CD4-positive, alpha-beta T cell treated with Interleukin-15 for 4 hours (primary cell): ENCODE data around the gene ACYP2.
"Not testable (repeated sequence)": the region's sequence is repeated elsewhere in the genome, so short reads cannot be mapped to it uniquely, and the experiment has no call there.

Experiments
- DNase-seq: peaks from one replicate; pipeline ENCODE4 v3.0.0-alpha.2; 2020; ENCODE audit warnings: low spot score

ACYP2 gene

DNA sequence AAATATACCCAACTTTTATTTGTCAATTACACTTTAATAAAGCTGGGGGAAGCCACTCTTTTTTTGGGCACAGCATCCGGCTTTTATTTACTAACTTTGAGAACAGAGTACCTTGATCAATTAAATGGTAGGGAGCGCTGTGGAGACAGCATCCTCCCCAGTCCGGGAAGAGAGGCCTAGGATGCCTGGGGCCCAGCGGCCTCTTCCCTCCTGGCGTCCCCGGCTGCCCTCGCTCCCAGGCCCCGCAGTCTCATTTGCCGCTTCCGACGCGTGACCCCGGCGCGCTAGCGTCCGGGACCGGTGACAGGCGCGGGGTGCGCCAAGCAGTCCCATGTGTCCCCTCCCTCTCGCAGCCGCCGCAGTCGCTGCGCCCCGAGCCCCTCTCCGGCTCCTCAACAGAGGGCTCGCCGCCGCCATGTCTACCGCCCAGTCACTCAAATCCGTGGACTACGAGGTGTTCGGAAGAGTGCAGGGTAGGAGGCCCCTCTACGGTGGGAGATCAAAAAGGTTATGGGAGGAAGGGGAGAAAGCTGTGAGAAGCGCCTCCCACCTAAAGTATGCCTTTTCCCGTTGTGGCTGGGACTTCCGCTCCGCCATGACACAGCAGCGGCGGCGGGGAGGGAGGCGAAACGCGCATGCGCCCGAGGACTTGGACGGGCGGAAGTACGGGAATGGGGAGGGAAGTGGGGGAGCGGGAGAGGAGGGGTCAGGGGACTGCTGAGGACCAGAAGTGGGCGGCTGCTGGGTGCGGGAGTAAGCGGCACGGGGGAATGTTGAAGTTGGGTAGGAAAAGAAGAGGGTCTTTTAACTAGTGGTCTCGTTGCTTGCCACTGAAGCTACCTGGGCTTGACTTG lies at the start of gene ACYP2:
TSS of gene ACYP2 (plus strand) at position 332 of the 854 bp plus-strand sequence.
- peak; percentile 92 for DNase-seq

DNA sequence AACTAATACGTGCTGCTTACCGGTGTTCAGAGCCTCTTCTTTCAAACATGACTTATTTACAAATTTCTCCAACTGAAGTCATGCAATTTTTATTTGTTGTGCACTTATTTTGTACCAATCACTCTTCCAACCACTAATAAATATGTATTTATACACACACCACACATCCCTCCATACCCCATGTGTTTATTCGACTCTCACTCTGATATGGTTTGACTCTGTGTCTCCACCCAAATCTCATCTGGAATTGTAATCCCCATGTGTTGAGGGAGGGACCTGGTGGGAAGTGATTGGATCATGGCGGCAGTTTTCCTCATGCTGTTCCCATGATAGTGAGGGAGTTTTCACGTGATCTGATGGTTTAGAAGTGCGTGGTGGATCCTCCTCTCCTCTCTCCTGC lies 49.5 kb upstream of the ACYP2 start:
- no peak for DNase-seq

DNA sequence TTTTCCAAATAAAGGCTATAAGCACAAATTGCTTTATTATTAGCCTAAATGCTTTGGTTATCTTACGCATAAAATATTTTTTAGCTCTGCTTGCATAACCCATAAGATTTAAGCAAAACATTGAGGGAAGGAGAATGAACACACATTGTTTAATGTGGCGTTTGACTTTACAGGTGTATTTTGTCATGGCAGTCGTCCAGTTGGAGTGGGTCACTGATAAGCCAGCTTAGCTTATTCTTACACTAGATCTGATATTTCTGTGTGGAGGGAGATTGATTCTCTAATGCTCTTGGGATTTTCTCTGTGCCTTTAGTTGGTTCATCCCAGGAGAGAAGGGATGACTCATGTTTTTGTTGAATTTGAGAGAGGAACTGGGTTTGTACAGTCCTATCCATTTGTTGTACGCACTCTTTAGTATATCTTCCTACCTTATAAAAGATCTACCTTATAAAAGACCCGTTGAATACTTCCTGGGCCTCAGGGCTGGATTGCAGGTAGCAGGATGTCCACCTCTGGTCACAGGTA lies 47.5 kb upstream of the ACYP2 start:
- DNase-seq = no peak

DNA sequence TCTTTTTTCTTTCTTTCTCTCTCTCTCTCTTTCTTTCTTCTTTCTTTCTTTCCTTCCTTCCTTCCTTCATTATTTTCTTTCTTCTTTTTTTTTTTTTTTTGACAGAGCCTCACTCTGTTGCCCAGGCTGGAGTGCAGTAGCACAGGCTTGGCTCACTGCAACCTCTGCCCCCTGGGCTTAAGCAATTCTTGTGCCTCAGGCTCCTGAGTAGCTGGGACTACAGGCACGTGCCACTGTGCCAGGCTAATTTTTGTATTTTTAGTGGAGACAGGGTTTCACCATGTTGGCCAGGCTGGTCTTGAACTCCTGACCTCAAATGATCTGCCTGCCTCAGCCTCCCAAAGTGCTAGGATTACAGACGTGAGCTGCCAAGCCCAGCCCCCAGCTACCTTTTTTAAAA lies 42.9 kb upstream of the ACYP2 start:
- not testable (repeated sequence) for DNase-seq

DNA sequence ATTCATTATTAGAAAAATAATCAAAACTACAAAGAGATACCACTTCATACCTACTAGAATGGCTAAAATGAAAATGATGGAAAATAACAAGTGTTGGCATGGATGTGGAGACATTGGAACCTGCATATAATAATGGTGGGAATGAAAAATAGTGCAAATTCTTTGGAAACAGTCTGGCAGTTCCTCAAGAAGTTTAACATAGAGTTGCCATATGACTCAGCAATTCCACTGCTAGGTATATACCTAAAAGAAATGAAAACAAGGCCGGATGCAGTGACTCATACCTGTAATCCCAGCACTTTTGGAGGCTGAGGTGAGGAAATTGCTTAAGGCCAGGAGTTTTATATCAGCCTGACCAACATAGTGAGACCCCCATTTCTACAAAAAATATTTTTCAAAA lies 41.6 kb upstream of the ACYP2 start:
- peak; percentile 31 for DNase-seq

DNA sequence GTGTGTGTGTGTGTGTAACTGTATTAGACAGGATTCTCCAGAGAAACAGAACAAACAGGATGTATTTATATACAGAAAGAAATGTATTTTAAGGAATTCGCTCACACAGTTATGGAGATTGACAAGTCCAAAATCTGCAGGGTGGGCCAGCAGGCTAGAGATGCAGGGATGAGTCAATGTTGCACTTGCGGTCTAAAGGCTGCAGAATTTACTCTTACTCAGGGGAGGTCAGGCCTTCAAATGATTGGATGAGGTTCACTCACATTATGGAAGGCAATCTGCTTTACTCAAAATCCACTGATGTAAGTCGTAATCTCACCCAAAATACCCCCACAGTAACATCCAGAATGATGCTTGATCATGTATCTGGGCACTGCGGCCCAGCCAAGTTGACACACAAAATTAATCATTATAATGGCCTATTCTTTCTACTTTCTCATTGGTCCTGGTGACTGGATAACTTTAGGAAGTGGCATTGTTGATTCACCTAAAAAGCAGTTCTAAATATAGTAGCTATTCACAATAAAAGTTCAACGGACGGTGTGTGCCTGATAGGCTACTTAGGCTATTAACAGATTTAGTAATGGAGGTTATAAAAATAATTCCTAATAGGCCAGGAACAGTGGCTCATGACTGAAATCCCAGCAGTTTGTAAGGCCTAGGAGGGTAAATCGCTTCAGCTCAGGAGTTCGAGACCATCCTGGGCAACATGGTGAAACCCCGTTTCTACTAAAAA lies 40.6 kb upstream of the ACYP2 start:
- no peak for DNase-seq

DNA sequence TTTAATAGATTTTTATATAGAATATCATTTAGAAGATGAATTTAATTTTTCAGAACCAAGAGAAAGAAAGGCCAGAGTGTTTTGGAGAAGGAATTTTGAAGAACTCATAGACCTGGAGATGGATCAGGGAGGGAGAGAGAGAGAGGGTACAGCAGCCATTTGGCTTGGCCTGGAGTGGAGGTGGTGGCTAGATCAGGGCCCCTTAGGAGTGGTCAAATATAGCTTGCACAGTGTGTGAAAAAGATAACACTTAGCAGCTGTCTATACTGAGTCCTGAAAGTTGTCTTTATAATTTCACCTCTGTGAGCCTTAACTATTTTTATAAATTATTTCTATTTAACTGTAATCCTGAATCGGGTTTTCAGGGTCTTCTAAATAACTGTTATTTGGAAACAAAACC lies 38.8 kb upstream of the ACYP2 start:
- DNase-seq = no peak

DNA sequence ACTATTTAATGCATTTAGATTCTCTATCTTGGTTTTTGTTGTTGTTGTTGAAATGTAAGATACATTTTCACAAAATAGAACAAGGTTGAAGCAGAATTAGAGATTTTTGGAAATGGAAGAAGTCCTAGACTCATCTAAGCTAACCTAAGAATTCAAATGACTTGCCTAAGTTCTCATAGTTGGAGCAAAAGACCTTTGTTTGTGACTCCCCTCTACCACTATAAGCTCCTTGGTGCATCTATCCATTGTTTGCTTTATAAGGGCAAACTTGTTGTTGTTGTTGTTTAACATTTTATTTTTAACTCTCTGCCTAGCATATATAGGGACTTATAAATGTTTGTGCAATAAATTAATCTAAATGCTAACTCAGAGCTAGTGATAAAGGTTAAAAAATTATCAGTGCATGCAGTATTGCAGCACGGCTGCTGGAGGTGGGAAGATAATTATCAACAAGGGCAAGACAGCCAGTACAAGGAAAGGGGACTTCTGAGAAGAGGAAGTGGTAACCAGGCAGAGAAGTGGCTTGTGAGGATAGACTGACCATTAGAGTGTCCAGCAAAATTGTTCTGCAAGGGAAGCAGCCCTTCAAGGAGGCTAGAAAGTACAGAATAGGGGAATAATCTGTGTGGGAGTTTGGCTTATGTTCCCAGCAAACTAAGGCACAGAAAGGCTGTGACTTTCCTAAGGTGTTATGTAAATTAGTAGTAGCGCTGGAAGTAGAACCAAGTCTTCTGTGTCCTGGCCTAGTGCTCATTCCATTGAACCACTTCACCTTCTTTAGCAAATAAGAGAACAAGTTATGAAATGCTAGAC lies 38.1 kb upstream of the ACYP2 start:
- DNase-seq = no peak

DNA sequence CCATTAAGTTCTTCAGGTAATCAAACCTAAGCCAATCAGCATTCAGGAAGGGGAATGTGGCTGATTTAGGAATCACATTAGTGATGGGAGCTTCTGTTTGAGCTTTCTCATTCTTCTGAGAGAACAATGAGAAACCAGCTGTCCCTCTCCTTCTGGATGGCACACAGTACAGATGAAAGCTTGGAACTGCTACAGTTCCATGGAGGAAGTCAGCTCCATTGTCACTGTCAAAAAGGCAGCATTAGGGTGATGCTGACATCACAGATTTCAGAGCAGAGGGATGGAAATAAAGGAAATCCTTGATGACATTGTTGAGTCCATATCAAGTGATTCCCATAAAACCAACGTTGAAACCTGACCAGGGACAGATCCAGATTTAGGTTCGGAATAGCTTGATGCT lies 36.1 kb upstream of the ACYP2 start:
- no peak for DNase-seq

DNA sequence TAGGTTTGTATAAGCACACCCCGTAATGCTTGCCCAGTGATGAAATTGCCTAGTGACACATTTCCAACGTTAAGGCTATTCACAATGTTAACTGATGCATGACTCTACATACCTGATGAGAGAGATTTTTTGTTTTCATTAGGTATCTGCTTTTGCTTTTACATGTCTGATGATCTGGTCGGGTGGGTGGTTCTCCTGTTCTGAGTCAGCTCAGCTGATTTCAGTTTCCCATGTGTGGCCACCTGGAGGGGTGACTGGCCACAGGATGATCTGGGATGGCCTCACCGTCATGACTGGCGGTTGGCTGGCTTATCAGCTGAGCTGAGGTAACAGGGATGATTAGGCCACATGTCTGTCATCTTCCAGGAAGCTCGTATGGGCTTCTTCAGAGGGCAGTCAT lies 33.8 kb upstream of the ACYP2 start:
- DNase-seq = no peak

DNA sequence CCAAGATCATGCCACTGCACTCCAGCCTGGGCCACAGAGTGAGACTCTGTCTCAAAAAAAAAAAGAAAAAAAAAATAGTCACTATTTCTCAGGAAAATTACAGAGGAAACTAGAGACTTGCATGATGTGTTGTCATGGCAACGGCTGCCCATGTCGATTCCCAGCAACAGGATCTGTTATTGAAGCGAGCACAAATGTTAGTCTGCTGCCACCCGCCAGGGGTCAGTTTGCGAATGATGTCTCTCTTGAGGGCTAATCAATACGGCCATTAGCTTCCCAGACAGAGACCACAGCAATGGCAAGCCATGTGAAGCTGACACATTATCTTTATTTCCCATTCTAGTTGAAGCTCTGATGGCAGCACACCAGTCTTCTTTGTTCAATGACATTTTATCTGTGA lies 32.4 kb upstream of the ACYP2 start:
- no peak for DNase-seq

DNA sequence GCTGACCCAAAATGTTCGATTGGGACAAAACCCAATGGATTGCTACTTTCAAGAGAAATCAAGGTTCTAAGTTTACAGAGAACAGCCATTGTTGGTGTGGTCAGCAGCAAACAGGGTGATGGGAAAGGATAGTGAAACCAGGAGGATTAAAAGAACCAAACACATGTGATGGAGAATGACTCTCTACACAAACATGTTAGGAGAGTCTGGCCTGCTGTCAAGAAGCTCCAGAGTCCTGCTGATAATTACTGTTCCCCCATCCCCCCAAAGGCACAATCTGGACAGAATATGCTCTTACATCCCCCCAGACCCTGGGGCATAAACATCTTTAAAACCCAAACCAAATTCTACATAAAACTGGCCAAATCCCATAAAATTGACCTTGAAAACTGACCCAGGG lies 32.0 kb upstream of the ACYP2 start:
- no peak for DNase-seq

DNA sequence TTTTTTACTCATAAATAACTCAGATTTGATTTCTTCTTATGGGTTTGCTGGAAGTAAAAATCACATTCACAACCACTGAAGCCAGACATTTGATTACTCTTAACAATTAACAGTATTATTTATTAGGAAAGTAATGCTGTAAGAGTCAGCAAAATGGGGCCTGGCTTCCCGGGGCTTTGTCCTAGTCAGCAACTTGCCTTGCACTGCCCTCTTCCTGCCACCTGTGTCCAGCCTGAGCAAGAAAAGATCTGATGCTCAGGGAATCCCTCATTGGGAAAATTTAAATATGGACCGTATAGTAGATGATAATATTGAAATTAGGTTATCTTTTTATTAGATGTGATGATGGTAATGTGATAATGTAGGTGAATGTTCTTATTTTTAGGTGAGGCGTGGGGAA lies 30.8 kb upstream of the ACYP2 start:
- no peak for DNase-seq

DNA sequence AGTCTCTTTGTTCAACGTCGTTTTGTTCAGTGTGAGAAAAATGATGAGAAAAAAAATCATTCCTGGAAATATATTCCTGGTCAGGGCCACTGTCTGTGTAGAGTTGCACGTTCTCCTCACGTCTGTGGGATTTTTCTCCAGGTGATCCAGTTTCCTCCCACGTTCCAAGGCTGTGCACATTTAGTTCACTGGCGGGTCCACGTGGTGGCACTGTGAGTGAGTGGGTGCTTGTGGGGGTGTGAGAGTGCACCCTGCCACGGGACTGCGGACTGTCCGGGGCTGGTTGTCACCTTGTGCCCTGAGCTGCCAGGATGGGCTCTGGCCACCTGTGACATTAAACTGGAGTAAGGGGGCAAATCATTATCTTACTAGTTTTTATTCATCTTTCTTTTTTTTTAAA lies 30.3 kb upstream of the ACYP2 start:
- no peak for DNase-seq

DNA sequence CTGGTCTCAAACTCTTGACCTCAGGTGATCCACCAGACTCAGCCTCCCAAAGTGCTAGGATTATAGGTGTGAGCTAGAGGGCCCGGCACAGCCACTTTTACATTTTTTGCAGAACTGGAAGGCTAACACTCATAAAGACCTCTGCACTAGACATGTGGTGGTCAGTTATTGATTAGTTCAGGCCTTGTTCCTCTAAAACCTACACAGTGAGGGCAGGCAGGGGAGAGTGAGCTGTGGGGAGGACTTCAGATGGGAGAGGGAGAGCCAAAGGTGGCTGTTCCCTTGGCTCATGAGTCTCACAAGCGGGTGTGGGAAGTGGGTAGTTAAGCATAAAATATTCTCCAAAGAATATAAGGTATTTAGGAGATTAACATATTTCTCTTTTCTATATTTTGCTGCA lies 29.3 kb upstream of the ACYP2 start:
- no peak for DNase-seq

DNA sequence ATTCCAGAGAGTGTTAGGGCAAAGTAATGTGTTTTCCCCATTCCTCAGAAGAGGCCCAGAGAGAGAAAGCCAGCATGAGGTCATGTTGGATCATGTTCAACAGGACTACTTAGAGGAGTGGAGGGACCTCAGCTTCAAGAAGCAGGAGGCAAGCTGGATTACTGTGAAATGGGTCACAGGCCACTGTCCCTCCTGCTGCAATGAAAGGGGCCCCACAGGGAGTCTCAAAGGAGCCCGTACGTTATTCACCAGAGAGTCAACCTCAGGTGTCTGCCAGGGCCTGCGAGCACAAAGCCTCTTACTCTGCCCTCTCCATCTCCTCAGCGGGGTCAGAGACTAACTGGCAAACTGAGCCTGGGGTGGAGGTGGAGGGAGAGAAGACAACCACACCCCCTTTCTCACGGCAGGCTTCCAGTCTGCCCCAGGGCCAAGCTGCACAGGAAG lies 27.2 kb upstream of the ACYP2 start:
- no peak for DNase-seq

DNA sequence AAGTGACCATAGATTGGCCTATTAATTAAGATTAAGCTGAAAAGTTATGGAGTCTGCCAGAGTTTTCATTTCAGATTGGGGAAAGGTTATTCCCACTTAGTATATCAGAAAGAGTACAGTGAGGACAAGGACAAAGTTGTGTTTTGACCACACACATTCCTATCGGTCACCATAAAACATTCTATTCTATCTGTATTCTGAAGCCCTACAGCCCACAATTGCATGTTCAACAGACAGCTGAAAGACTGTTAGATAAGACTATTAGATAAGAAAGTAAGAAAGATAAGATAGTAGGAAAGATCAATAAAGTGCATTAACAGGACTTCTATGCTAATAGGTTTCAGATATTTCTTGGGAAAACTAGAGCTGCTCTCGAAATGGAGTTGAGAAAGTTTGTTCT lies 26.7 kb upstream of the ACYP2 start:
- DNase-seq = no peak

DNA sequence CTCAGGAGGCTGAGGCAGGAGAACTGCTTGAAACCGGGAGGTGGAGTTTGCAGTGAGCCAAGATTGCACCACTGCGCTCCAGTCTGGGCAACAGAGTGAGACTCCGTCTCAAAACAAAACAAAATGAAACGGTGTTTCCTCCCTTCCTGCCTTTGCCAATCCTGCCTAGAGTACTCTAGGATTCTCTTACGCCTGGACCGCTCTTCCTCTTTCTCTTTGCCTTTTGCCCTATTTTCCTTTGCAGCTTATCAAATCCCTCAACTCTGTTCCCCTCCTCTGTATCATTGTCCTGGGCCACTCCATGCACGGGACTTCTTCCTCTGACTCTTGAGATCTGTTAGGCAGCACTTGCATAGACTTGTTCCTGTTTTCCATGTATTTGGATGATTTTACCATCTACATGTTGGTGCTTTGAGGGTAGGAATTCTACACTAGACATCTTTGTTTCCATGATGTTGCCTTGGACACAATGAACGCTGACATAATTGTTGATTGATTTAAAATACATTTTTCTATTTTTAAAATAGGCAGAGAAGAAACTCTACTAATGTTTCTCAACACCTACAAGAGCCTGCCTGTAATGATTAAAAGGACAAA lies 24.8 kb upstream of the ACYP2 start:
- no peak for DNase-seq

DNA sequence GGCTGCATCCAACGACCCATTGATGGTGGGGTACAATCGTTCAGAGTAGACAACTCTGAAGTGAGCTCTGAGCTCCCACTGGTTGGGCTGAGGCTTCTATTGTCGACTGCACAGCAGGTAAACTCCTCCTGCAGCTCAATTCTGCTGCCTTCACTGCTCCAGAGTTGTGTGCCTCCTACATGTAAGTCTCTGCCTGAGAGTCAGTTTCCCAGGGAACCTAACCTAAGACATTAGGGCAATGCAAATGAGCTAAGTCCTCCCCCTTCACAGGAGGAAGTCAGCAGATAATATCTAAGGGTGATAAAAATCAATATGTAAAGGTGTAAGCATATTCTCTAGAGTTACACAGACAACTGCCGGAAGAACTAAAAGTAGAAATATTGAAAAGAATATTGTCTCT lies 22.5 kb upstream of the ACYP2 start:
- peak; percentile 35 for DNase-seq

DNA sequence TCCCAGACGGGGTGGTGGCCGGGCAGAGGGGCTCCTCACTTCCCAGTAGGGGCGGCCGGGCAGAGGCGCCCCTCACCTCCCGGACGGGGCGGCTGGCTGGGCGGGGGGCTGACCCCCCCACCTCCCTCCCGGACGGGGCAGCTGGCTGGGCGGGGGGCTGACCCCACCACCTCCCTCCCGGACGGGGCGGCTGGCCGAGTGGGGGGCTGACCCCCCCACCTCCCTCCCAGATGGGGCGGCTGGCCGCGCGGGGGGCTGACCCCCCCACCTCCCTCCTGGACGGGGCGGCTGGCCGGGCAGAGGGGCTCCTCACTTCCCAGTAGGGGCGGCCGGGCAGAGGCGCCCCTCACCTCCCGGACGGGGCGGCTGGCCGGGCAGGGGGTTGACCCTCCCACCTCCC lies 20.0 kb upstream of the ACYP2 start:
- DNase-seq = not testable (repeated sequence)

DNA sequence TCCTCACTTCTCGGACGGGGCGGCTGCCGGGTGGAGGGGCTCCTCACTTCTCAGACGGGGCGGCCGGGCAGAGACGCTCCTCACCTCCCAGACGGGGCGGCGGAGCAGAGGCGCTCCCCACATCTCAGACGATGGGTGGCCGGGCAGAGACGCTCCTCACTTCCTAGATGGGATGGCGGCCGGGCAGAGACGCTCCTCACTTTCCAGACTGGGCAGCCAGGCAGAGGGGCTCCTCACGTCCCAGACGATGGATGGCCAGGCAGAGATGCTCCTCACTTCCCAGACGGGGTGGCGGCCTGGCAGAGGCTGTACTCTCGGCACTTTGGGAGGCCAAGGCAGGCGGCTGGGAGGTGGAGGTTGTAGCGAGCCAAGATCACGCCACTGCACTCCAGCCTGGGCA lies 19.3 kb upstream of the ACYP2 start:
- DNase-seq = not testable (repeated sequence)

DNA sequence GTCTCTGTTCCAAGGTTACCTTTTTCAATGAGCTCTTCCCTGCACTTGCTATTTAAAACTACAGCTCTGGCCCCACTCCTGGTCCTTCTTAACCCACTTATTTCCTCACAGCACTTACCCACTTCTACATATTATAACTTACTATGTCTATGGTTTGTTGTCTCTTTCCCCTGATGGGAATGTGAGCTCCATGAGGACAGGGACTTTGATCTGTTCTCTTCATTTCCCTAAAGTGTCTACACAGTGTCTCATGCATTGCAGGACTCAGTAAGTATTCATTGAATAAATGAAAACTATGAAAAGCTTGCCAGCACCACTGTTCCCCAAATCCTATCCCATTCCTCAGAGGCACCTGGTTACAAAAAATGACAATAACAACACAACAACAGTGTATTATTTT lies 18.3 kb upstream of the ACYP2 start:
- DNase-seq = no peak
